Measurements from ENCODE around the gene AP2A1. TPM values are rescaled to one million over a fixed set of nuclear protein-coding genes. Genes with fewer than 3 reads are reported as not detected.

The AP2A1 gene
- total and polyA plus RNA-seq, 2 of the 13 experiments (the other 11 are each of a cell fraction or from before 2014, with no cell fraction given) = 22.7 to 39.7 TPM

- H4K20me1 ChIP-seq (ENCODE audit: insufficient read depth, low read length) = no peaks in the 10 kb centered on the region
- TF ChIP-seq ZNF589 (CRISPR knock-in tag; conservative IDR thresholded peaks at IDR 0.05) (no peak), MBNL3 (CRISPR knock-in tag; conservative IDR thresholded peaks at IDR 0.05) (no peak), SRF (IDR thresholded peaks at IDR 0.05; ENCODE audit: low read depth, low read length) (no peak), ZXDC (CRISPR knock-in tag; IDR thresholded peaks at IDR 0.05) (no peak), DMTF1 (CRISPR knock-in tag; IDR thresholded peaks at IDR 0.05) (no peak), MAFG (CRISPR knock-in tag; IDR thresholded peaks at IDR 0.05) (no peak), ZNF773 (CRISPR knock-in tag; IDR thresholded peaks at IDR 0.05; ENCODE audit: borderline replicate concordance) (no peak), SMC3 (IDR thresholded peaks at IDR 0.05; ENCODE audit: low read length) (no peak), ZNF256 (CRISPR knock-in tag; conservative IDR thresholded peaks at IDR 0.05) (no peak), RXRB (CRISPR knock-in tag; IDR thresholded peaks at IDR 0.05; ENCODE audit: borderline replicate concordance) (no peak), SYNCRIP (IDR thresholded peaks at IDR 0.05; ENCODE audit: insufficient read depth, low read depth, low read length) (no peak), ZBTB46 (CRISPR knock-in tag; IDR thresholded peaks at IDR 0.05; ENCODE audit: borderline replicate concordance) (no peak), PRDM15 (CRISPR knock-in tag; IDR thresholded peaks at IDR 0.05) (no peak), ZNF3 (CRISPR knock-in tag; IDR thresholded peaks at IDR 0.05) (no peak)
- ATAC-seq = no peak
- H3K9ac ChIP-seq (ENCODE audit: insufficient read depth, low read depth, low read length) = no peak overlapping the region
- no peak overlapping the region for H2AFZ ChIP-seq (ENCODE audit: low read length)
- in situ Hi-C loops (cut with HindIII; ENCODE audit: extremely low pct_ligation_motif_present, low pct_unique_long_range_greater_than_20kb) = no loop called here
- H3K4me2 ChIP-seq (ENCODE audit: low read depth, low read length) = no peak overlapping the region
- peaks cover 21 to 50% of the 10 kb centered on the region in 2 experiments for H3K36me3 ChIP-seq (replicated peaks in 1 of 2; ENCODE audit: control insufficient read depth in 1 of 2, insufficient read depth in 2 of 2, low read length in 2 of 2)
- no peak overlapping the region for H3K27ac ChIP-seq (ENCODE audit: extremely low read length, insufficient read depth, low read length)
- no peaks in the 10 kb centered on the region for H3K79me2 ChIP-seq (ENCODE audit: insufficient read depth, low read length)
- no peaks in the 10 kb centered on the region for H3K9me3 ChIP-seq (ENCODE audit: low read length)
- intact Hi-C loops (cut with micrococcal nuclease; ENCODE audit: unreplicated experiment) = no loop called here
- ChIA-PET POLR2A (no interaction called here), CTCF (ENCODE audit: low intra/inter-chr PET ratio, low total read pairs) (no interaction called here)
- BruUV-seq (replicated peaks) = no TSS peak
- no peak for DNase-seq (ENCODE audit: low spot score)
- no peak overlapping the region for H3K4me3 ChIP-seq (replicated peaks in 1 of 3; ENCODE audit: insufficient read depth in 1 of 3, low read depth in 2 of 3, low read length in 3 of 3)
- H3K27me3 ChIP-seq (ENCODE audit: control insufficient read depth in 1 of 2, insufficient read depth in 2 of 2, low read length in 2 of 2) = no peaks in the 10 kb centered on the region
- no peak for FAIRE-seq
- 95% methylated on average over 11 of the region's 18 CpGs for WGBS (ENCODE audit: low lambda C conversion rate)
- no peaks in the 10 kb centered on the region for H3K4me1 ChIP-seq (ENCODE audit: insufficient read depth, low read length)
These were observed 62.9 kb downstream of the AP2A1 start for GRCh38 chr19:49829721-49830120.
